GM21447 (cell line): ENCODE measurements around the gene TMPRSS9.

Experiments
- ATAC-seq: cut with Tn5 transposase; IDR thresholded peaks from one replicate; pipeline ENCODE4 v1.9.1; 2021; ENCODE audit not compliant: unreplicated experiment

Gene TMPRSS9

GRCh38 chr19:2358548-2359173 lies 1.4 kb upstream of the TMPRSS9 start:
- ATAC-seq = no peak

GRCh38 chr19:2360833-2361232 lies 768 bp downstream of the TMPRSS9 start:
- ATAC-seq = no peak

- ATAC-seq = no peak
These were observed 1.4 kb downstream of the TMPRSS9 start for GRCh38 chr19:2361246-2362045.

- no peak for ATAC-seq
These were observed 2.2 kb downstream of the TMPRSS9 start for GRCh38 chr19:2362046-2362969.

- no peak for ATAC-seq
These were observed 2.9 kb downstream of the TMPRSS9 start for GRCh38 chr19:2362970-2363300.

- no peak for ATAC-seq
These were observed 3.4 kb downstream of the TMPRSS9 start for GRCh38 chr19:2363419-2363818.

- ATAC-seq = no peak
These were observed 5.3 kb downstream of the TMPRSS9 start for GRCh38 chr19:2365201-2365970.

- ATAC-seq = no peak
These were observed 11.6 kb downstream of the TMPRSS9 start for GRCh38 chr19:2371656-2372055.

- ATAC-seq = no peak
These were observed 12.1 kb downstream of the TMPRSS9 start for GRCh38 chr19:2372076-2372612.

GRCh38 chr19:2374808-2375207 lies 14.7 kb downstream of the TMPRSS9 start:
- no peak for ATAC-seq

GRCh38 chr19:2375353-2376121 lies 15.5 kb downstream of the TMPRSS9 start:
- ATAC-seq = no peak

- no peak for ATAC-seq
These were observed 16.9 kb downstream of the TMPRSS9 start for GRCh38 chr19:2376784-2377519.

GRCh38 chr19:2380567-2380966 lies 20.5 kb downstream of the TMPRSS9 start:
- ATAC-seq = no peak

- no peak for ATAC-seq
These were observed 21.2 kb downstream of the TMPRSS9 start for GRCh38 chr19:2381148-2381820.

- no peak for ATAC-seq
These were observed 22.6 kb downstream of the TMPRSS9 start for GRCh38 chr19:2382530-2383222.

- no peak for ATAC-seq
These were observed 25.1 kb downstream of the TMPRSS9 start for GRCh38 chr19:2385053-2385721.
